GM18511 (cell line): ENCODE results near the gene CHAD.
"Not testable (repeated sequence)": the region's sequence is repeated elsewhere in the genome, so short reads cannot be mapped to it uniquely, and the experiment has no call there.

Experiments
- ATAC-seq: cut with Tn5 transposase; IDR thresholded peaks from one replicate; pipeline ENCODE4 v1.9.1; 2021; ENCODE audit warnings: mild to moderate bottlenecking, moderate library complexity; ENCODE audit not compliant: unreplicated experiment

The CHAD gene

DNA sequence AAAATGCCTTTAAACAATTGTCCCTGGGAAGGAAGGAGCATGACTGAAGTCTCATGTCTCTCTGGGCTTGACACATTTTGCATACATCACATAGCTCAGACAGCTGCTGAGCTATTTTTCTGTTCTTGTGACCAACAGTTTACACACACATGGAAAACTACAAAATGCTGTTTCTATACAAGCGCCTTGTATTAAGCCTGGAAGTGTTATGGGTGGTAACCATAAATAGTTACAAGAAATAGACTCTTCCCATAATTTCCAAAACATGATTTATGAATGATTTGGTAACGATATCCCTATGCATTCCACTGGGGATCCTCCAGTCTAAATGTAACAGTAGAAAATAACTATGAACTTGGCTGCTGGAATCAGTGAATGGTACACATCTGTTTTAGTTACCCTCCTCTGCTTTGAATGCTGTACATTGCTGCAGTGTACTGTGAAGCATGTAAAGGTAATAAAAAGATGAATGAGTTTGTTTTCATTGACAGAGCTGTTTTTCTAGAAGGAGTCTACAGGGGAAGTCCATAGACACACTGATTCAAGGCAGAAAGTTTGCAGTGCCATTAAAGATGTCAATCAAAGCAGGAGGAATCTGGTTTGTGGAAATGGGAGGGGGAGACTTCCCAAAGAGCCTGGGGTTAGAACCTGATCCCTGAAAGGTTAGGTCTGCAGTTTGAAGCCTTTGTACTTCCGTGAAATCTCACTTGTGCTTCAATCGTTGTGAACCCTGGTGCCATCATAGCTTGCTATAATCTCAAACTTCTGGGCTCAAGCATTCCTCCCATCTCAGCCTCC lies 37.7 kb downstream of the CHAD start:
- ATAC-seq = no peak

- no peak for ATAC-seq
Measured at GRCh38 chr17:50429793-50430192, 38.9 kb downstream of the CHAD start.

DNA sequence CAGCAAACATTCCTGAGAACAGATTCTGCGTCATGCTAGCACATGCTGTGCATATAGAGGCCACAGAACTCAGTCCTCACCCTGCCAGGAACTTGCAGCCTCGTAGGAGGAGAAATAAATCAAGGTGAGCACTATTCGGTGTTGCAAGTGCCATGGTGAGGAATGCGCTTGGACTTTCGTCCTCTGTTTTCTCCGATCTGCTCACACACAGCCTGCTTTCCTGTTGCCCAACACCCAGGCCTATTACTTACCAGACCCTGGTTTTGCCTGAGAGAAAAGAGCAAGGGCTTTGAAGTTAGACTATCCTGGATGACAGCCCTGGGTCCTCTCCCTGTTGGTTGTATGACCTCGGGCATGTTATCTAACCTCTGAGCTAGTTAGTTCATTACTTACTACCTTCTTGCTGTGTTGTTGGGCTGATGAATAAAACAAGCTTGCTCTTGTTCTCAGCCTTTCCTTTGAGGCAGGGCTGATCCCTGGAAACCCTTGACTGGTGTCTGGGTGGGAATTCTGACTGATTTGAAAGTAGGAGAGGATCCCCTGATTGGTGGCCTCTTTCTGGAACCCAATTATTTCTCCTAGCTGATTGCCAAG lies 39.8 kb downstream of the CHAD start:
- ATAC-seq = no peak

- not testable (repeated sequence) for ATAC-seq
Measured at GRCh38 chr17:50428126-50428525, 40.6 kb downstream of the CHAD start.

GRCh38 chr17:50426814-50427787 lies 41.6 kb downstream of the CHAD start:
- ATAC-seq = no peak

DNA sequence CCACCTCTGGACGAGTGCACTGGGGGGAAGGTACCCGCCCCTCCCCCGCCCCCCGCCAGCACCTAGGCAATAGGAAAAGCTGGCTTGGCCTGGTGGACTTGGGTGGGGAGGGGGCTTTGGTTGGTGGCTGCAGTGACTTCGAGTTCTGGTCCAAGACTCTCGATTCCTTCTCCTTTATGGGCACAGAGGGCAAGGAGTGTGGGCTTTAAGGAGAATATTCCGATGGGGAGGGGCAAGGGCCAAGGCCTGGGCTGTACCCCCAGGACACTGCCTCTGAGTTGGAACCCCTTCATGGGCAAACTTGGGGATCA lies 42.3 kb downstream of the CHAD start:
- no peak for ATAC-seq

GRCh38 chr17:50425682-50426471 lies 42.8 kb downstream of the CHAD start, which contains the start of gene ACSF2:
ACSF2 (plus strand) TSS chr17:50426218; CDS start chr17:50426262, 44 bp downstream.
- ATAC-seq = peak; percentile 69

DNA sequence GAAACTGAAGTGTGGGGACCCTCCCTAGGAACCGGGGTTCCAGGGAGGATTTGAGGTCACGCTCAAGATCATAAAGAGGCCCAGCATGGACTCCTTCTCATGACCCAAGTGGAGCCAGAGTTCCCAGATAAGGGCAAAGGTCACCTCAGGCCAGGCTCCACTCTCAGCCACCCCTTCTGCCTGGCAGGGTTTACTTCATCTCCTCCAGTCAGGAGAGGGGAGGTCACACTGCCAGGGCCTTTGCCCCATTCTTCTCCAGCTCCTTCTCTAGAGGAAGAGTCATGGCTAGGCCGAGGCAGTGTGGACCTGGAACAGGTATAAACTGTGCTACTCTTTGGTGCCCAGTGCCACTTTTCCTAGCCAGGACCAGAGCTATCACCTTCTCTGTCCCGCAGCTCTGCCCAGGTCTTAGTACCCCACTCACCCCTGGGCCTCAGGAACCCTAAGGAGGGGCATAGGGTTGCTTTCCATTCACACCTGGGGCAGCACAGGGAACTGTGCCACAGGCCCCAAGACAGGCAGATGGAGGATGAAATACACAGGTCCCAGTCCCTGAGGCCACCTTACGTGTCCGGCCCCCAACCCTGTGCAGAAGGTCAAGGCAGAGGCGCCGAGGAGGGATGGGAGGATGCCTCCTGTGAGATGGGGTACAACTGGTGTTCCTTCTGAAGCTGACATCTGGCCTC lies 43.5 kb downstream of the CHAD start:
- no peak for ATAC-seq

- ATAC-seq = no peak
Measured at GRCh38 chr17:50424246-50424995, 44.3 kb downstream of the CHAD start.

- no peak for ATAC-seq
Measured at GRCh38 chr17:50423553-50424159, 45.0 kb downstream of the CHAD start.

DNA sequence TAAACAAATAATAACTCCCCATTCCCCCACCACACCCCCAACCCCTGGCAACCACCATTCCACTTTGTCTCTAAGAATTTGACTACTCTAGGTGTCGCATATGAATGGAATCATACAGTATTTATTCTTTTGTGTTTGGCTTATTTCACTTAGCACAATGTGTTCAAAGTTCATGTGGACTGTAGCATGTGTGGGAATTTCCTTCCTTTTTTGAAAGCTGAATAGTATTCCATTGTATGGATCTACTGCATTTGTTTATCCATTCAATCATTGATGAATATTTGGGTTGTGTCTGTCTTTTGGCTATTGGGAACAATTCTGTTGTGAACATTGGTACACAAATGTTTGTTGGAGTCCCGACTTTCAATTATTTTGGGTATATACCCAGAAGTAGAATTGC lies 45.9 kb downstream of the CHAD start:
- no peak for ATAC-seq

- ATAC-seq = no peak
Measured at GRCh38 chr17:50421308-50422051, 47.2 kb downstream of the CHAD start.

DNA sequence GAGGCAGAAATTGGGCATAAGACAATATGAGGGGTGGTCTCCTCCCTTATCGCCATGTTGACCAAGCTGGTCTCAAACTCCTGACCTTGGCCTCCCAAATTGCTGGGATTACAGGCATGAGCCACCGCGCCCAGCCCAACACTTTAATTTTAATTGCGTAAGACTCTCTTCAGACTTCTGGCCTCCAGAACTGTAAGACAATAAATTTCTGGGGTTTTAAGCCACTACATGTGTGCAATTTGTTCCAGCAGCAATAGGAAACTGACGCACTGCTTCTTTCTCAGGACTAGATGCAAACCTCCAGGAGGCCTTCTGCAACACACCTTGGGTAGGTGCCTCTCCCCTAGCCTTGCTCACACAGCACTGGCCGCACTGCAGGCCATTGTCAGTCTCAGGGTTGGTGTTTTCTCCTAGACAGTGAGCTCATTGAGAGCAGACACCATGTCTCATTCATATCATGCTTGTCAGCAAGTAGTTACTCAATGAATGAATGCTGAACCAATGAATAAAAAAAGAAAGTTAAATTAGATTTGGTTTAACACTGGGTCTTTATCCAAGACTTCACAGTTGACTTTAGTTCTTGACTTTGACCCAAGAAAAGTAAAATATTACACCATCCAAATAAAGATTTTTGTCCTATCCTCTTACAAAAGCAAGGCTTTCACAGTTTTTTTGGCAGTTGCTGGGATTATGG lies 48.1 kb downstream of the CHAD start:
- no peak for ATAC-seq

DNA sequence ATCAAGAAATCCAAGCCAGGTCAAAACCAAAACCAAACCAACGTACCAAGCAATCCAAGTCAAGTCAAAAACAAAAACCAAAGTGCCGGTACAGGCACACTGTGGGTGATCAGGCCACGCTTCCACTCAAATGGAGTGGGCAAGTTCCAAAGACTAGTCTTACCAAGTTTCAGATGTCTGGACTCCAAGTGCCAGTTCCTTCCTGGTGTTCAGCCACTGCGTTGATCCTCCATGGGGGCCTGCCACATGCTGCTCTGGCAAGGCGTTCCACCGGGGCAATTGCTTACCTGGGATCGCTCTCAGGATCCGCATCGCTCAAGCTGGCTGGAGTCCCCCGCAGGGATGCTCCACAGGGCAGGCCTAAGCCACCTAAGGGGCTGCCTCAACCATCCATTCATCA lies 49.1 kb downstream of the CHAD start:
- not testable (repeated sequence) for ATAC-seq

- no peak for ATAC-seq
Measured at GRCh38 chr17:50414808-50415207, 53.9 kb downstream of the CHAD start.
